HG03442 (cell line): ENCODE results near the gene MACROD2.
"Not testable (repeated sequence)": the region's sequence is repeated elsewhere in the genome, so short reads cannot be mapped to it uniquely, and the experiment has no call there.

ENCODE experiments used
- ATAC-seq: cut with Tn5 transposase; IDR thresholded peaks from one replicate; pipeline ENCODE4 v1.9.1; 2021; ENCODE audit warnings: mild to moderate bottlenecking, moderate library complexity; ENCODE audit not compliant: unreplicated experiment

MACROD2 gene

GRCh38 chr20:15512916-15513315, 1517.6 kb downstream of the MACROD2 start:
- ATAC-seq, result no peak

- no peak for ATAC-seq
These were observed 1520.4 kb downstream of the MACROD2 start for GRCh38 chr20:15515691-15516090.

- no peak for ATAC-seq
These were observed 1525.7 kb downstream of the MACROD2 start for GRCh38 chr20:15520930-15521524.

GRCh38 chr20:15523400-15523799, 1528.1 kb downstream of the MACROD2 start:
- ATAC-seq, result no peak

GRCh38 chr20:15528391-15529111, 1533.2 kb downstream of the MACROD2 start:
- ATAC-seq, result no peak

GRCh38 chr20:15535863-15536262, 1540.5 kb downstream of the MACROD2 start:
- ATAC-seq, result no peak

GRCh38 chr20:15537200-15537599, 1541.9 kb downstream of the MACROD2 start:
- ATAC-seq, result not testable (repeated sequence)

GRCh38 chr20:15542655-15543054, 1547.3 kb downstream of the MACROD2 start:
- ATAC-seq, result no peak

- ATAC-seq, result no peak
These were observed 1549.4 kb downstream of the MACROD2 start for GRCh38 chr20:15544742-15545141.

- ATAC-seq, result no peak
These were observed 1551.3 kb downstream of the MACROD2 start for GRCh38 chr20:15546525-15547023.

GRCh38 chr20:15547119-15547518, 1551.8 kb downstream of the MACROD2 start:
- ATAC-seq, result no peak

- ATAC-seq, result no peak
These were observed 1555.0 kb downstream of the MACROD2 start for GRCh38 chr20:15550116-15550870.

- no peak for ATAC-seq
These were observed 1560.6 kb downstream of the MACROD2 start for GRCh38 chr20:15555913-15556312.

GRCh38 chr20:15556869-15557268, 1561.6 kb downstream of the MACROD2 start:
- no peak for ATAC-seq

- ATAC-seq, result no peak
These were observed 1565.8 kb downstream of the MACROD2 start for GRCh38 chr20:15561070-15561569.

- no peak for ATAC-seq
These were observed 1566.5 kb downstream of the MACROD2 start for GRCh38 chr20:15561707-15562404.

GRCh38 chr20:15563836-15564235, 1568.5 kb downstream of the MACROD2 start:
- ATAC-seq, result no peak

GRCh38 chr20:15564981-15565380, 1569.7 kb downstream of the MACROD2 start:
- ATAC-seq, result peak; percentile 91

- ATAC-seq, result no peak
These were observed 1570.5 kb downstream of the MACROD2 start for GRCh38 chr20:15565786-15566185.

GRCh38 chr20:15567219-15567618, 1571.9 kb downstream of the MACROD2 start:
- ATAC-seq, result no peak

- no peak for ATAC-seq
These were observed 1574.8 kb downstream of the MACROD2 start for GRCh38 chr20:15570156-15570555.
